GM19238 (cell line): ENCODE data around the gene GPX4.

Experiments used
- DNase-seq: peaks from one replicate; pipeline ENCODE4 v3.0.0; 2011; ENCODE audit warnings: low spot score; ENCODE audit not compliant: insufficient read length

Gene GPX4

DNA sequence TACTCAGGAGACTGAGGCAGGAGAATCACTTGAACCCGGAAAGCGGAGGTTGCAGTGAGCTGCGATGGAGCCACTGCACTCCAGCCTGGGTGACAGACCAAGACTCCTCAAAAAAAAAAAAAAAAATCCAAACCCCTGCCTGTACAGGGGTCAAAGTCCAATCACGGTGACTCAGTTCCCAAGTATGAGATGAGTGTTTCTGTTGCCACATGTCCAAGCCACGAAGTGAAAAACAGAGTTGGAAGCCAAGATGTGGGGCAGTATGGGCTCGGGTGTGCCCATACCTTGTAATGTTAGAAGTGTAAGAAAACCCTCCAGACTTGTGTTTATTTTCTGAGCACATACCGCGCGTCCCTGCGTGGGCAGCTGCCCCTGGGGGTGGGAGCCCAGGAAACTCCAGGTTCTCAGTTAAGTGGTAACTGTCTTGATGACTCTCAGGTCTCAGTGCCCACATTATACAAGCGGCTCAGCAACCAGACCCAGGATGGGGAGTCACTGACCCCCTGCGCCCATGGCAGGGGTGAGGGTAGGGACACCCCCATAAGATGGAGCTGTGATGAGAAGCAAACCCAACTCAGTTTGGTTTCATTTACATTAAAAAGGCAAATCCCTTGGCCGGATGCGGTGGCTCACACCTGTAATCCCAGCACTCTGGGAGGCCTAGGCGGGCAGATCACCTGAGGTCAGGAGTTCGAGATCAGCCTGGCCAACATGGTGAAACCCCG lies 1.2 kb upstream of the GPX4 start:
- no peak for DNase-seq

DNA sequence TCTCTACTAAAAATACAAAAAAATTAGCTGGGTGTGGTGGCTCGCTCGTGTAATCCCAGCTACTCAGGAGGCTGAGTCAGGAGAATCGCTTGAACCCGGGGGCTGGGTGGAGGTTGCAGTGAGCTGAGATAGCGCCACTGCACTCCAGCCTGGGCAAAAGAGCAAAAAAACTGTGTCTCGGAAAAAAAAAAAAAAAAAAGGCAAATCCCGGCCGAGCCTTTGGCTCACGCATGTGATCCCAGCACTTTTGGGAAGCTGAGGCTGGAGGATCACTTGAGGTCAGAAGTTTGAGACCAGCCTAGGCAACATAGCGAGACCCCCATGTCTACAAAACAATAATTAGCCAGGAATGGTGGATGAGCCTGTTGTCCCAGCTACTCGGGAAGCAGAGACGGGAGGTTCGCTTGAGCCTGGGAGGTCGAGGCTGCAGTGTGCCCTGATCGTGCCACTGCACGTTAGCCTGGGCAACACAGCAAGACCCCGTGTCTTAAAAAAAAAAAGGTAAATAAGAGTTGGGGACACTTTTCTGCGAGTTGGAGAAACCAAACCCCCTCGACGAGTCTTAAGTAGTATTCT lies 574 bp upstream of the GPX4 start:
- no peak for DNase-seq

DNA sequence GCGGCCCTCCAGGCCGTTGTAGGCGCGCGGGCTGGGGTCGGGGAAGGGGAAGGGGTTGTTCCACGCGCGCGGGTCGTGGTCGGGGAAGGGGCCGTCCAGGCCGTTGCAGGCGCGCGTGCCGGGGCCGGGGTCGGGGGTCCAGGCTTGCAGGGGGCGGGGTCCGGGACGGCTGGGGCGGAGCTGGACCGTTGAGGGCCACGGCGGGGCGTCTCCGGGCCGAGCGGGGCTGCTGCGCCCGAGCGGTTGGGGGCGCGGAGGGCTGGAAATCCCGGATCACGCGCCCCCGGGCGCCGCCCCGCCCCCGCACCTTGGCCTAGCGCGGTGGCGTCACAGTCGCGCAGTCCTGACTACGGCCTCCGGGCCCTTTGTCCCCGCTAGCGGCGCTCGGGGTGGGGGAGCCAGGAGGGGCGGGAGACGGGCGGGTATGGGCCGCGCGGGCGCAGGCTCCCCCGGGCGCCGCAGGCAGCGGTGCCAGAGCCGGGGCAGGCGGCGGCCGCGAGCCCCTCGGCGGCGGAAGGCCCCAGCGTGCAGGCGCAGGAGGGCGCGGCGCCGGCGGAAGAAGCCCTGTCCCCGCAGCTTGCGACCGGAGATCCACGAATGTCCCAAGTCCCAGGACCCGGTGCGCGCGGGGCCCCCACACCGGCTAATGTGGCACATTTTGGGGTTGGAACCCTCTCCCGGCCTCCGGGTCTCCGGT lies 665 bp downstream of the GPX4 start:
- DNase-seq, result peak; percentile 90

DNA sequence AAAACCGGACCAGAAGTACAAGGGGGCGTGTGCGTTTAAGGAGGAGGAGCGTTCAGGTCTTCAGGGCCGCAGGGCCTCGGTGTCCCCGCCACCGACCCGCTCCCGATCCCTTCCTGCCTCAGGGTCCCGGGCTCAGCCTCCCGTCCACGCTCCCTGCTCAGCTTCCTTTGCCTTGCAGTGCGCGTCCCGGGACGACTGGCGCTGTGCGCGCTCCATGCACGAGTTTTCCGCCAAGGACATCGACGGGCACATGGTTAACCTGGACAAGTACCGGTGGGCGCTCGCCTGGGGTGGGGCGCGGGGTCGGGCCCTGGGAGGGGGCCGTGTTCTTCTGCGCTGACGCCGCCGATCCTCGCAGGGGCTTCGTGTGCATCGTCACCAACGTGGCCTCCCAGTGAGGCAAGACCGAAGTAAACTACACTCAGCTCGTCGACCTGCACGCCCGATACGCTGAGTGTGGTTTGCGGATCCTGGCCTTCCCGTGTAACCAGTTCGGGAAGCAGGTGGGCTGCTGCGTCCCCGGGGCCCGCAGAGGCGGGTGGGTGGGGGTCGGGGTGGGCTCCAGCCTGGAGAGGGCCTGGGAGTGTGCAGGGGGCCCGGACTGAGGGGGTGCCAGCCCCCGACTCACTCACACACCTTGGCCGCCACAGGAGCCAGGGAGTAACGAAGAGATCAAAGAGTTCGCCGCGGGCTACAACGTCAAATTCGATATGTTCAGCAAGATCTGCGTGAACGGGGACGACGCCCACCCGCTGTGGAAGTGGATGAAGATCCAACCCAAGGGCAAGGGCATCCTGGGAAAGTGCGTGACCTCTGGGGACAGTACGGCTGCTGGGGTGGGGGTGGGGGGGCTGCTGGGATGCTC lies 1.4 kb downstream of the GPX4 start:
- peak; percentile 62 for DNase-seq

DNA sequence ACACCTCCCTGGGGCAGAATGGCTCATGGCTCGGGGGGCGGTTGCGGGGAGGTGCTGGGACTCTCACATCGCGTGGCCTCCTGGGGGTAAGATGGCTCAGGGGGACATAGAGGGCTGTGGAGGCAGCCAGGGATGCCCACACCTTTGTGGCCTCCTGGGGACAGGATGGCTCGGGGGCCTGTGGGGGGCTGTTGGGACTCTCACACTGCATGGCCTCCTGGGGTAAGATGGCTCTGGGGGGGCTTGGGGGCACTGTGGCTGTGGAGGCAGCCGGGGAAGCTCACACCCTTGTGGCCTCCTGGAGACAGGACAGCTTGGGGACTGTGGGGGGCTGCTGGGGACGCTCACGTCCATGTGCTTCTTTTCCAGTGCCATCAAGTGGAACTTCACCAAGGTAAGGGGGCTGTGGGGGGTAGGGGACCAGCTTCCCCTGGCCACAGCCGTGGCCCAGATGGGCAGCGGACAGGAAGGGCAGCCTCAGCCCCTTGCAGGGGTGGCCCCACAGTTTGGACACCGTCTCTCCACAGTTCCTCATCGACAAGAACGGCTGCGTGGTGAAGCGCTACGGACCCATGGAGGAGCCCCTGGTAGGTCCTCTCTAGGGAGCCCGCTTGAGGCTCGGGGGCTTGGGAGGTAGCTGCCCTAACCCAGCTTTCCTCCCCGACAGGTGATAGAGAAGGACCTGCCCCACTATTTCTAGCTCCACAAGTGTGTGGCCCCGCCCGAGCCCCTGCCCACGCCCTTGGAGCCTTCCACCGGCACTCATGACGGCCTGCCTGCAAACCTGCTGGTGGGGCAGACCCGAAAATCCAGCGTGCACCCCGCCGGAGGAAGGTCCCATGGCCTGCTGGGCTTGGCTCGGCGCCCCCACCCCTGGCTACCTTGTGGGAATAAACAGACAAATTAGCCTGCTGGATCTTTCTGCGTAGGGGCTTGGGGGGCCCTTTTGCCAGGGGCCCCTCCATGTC lies 2.4 kb downstream of the GPX4 start:
- no peak for DNase-seq

DNA sequence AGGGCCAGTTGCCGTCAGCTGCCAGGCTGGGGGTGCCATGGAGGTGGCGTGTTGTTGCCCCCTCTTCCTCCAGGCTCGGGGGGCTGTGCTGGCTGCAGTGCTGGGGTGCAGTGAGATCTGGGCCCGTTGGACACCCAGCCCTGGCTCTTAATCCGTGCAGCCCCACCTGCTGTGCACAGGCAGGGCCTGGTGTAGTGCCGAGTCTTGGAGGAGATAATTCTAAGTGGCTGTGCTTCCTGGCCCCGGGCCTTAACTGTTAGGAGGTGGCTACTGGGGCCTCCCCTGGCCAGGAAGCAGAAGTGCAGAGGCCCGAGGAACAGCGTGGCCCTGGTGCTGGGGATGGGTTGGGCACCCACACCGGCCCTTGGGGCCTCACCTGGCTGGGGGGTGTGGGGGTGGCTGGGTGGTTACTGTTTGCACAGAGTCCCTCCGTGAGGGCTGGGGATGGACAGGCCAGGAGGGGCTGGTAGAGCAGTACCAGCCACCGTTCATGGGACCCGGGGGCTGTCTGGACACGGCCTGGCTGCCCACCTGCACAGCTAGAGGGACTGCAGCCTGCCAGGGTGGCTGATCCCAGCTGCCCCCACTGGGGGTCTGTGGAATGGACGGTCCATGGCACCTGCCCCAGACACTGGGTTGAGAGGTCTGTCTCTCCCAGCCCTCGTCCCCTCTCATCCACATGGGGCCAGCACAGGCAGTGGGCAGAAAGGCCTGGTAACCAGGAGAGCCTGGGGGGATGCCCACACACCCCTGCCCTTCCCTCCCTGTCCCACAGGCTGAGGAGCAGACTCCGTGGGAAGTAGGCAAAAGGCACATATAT lies 3.3 kb downstream of the GPX4 start:
- no peak for DNase-seq

DNA sequence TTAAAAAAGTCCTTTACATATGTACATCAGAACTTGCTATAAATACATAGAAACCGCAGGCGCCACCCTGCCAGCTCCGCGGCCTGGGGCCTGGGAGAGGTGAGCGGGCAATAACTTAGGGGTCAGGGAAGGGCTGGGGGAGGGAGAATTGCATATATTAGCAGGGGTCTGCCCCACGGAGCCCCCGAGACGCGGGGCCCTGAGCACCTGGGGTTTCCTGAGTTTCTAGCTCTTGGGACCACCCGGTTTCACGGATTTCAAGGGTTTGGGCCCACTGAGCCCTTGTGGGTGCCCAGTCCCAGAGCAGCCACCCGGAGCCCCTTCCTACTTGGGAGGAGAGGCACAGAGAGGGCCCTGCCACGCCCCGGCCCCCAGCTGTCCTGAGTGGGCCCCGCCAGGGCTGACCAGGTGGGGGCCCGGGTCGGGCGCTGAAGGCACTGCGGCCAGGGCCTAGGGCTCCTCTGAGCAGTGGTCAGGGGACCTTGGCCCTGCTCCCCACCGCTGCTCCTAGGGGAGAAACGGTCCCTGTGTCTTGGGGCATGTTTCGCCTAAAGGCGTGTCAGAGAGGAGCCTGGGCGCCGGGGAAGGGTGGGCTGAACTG lies 4.0 kb downstream of the GPX4 start:
- DNase-seq, result no peak

DNA sequence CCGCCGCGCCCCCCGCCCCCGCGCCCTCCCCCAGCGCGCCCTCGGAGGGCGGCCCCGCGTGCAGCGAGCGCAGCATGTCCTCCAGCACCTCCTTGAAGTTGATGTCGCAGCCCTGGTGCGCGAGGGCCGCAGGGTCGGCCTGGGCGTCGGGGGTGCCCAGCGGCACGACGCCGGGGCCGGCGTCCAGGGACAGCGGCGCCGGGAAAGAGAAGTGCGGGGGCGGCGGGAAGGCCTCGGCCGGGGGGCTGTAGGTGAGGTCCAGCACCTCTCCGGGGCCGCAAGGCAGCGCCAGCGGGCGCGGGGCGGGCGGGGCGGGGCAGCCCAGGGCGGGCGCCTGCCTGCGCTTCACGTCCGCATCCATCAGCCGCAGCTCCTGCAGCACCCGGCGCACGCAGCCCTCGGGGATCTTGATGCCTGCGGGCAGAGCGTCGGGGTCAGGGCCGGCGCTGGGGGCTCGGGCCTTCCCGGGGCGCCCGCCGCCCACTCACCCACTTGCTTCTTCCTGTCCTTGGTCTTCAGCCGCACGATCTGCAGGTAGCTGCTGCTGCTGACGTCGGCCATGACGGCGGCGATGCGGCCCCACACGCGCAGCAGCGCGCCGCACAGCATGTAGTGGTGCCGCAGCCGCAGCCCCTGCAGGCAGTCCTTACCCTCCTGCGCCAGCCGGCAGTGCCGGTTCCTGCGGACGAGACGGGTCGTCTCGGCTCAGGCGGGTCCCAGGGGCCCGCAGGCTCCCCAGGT lies 4.7 kb downstream of the GPX4 start:
- DNase-seq, result no peak

DNA sequence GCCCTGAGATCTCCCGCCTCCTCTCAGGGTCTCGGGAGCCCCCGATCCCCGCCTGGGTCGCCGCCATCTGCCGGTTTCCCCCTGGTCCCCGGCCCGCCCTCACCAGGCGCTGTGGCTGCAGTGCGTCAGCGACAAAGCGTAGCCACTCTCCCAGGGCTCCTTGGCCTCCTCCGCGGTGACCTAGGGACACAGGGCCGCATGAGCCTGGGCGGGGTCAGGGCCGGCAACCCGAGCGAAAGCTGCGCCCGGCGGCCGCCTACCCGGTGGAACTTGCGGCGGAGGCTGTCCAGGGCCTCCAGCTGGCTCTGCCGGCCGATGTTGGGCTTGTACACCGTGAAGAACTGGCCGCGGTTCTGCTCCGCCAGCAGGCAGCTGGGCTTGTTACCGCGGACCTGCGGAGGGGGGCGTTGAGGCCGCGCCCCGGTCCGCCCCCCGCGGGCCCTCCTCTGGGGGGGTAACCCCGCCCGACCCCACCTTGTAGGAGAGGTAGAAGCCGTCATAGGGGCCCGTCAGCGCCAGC lies 5.3 kb downstream of the GPX4 start:
- DNase-seq, result no peak

DNA sequence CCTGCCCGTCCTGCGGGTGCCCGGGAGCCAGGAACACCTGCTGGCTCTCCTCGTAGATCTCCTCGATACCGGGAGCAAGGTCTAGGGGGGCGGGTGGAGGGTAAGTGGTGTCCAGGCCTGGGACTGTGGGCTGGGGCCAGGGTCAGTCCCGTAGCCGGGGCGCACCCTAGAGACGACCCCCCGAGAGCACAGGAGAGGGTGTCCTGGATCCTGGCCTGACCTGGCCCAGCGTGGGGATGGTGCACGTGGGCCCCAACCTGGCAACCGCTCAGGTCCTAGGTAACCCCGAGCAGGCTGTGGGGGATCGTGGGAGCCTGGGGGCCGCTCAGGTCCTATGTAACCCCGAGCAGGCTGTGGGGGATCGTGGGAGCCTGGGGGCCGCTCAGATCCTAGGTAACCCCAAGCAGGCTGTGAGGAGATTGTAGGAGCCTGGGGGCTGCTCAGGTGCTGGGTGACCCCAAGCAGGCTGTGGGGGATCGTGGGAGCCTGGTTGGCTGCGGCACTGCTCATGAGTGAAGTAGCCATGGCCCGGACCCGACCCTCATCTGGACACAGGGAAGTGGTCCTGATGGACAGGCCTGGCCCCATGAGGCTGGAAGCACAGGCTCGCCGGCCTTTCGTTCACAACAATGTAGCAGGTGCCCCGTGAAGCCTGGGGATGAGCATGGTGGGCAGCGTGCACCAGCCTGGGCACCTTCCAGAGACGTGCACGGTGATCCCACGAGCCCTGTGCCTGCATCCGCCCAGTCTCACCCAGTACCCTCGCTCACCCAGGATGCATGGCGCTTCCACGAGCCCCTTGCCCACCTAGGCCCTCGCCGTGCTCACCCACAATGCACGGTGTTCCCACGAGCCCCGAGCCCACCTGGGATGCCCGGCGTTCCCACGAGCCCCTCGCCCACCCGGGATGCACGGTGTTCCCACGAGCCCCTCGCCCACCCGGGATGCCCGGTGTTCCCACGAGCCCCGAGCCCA lies 6.2 kb downstream of the GPX4 start:
- no peak for DNase-seq

DNA sequence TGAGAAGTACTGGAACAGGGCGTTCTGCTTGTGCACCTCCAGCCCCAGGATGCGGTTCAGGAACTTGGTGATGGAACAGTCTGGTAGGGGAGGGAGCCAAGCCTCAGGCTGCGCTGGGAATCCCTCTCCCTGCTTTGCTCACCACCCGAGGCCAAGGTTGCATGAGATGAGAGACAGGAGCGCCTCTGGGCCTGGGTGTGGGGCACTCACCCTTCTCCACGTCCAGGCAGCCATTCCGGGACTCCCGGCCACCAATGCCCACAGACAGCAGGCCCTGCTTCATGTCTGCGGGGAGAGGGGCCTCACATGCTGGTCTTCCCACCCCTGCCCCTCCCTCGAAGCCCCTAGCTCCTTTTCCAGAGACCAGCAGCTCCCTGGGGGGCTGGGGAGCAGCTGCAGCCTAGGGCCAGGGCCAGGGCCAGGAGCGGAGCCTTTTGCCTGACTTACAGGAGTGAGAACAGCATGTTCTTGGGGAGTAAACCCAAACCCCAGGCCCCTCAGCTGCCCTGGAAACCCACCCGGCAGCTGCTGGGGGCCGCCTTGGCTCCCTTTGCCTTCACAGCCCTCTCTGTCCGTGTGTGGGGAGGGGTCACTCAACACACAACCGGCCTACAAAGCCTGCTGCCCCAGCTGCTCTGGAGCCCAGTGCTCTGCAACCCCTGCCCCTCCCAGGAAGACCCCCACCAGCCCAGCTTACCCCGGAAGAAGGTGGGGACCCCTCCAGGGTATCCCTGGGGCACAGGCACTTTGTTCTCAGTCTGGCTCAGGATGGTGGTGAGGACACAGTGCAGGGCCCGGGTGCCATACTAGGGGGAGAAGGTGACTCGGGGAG lies 7.2 kb downstream of the GPX4 start:
- DNase-seq, result no peak

DNA sequence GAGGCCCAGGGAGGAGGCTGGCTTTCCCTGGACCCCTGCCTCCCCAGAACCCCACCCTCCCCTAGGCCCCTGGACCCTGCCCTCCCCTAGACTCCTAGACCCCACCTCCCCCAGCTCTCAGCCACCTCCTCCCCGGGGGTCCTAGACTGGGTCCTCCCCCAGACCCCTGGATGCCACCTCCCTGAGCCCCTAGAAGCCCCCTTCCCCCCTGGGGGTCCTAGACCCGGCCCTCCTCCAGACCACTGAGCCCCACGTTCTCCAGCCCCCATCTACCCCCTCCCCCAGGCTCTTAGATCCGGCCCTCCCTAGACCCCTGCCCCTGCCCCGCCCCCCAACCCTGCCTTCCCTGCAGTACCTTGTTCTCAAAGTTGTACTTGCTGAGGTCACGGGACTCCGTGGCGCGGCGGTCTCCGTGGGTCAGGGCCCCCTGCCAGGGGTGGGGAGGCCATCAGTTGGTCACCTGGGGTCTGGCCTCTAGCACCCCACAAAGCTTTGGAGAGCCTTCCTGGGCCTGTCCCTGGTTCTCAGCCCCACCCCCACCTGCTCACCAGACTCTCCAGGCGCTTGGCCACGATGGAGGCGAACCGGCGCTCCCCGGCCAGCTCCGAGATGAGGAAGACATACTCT lies 8.0 kb downstream of the GPX4 start:
- DNase-seq, result no peak

DNA sequence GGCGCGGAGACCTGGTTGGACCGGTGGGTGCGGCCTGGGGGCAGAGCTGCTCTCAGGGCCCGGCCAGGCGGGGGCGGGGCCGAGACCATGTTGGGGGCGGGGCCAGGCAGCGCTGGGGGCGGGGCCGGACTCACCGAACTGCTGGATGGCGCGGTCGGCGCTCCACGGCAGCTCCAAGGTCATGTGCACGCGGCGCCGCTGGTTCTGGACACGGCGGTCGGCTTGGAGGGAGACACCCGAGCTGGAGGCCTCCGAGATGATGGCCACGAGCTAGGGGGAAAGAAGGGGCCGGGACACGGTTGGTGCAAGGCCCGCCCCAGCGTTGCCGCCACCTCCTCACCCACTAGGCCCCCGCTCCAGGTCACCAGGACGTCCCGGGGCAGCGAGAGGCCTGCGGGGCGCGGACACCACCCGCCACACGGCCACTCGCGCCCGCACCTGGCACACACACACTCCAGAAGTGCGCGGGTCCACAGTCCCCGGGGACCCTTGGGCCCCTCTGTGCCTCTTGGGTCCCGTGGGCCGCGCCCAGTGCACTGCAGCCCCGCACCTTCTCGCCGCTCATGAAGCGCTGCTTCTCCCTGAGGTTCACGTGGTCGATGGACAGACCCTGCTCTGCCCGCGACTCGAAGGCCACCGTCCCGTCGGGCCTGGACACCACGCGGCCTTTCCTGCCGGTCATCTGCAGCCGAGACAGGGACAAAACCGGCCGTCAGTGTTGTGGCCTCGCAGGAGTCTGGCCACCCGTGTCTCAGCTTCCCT lies 8.7 kb downstream of the GPX4 start:
- DNase-seq, result no peak

DNA sequence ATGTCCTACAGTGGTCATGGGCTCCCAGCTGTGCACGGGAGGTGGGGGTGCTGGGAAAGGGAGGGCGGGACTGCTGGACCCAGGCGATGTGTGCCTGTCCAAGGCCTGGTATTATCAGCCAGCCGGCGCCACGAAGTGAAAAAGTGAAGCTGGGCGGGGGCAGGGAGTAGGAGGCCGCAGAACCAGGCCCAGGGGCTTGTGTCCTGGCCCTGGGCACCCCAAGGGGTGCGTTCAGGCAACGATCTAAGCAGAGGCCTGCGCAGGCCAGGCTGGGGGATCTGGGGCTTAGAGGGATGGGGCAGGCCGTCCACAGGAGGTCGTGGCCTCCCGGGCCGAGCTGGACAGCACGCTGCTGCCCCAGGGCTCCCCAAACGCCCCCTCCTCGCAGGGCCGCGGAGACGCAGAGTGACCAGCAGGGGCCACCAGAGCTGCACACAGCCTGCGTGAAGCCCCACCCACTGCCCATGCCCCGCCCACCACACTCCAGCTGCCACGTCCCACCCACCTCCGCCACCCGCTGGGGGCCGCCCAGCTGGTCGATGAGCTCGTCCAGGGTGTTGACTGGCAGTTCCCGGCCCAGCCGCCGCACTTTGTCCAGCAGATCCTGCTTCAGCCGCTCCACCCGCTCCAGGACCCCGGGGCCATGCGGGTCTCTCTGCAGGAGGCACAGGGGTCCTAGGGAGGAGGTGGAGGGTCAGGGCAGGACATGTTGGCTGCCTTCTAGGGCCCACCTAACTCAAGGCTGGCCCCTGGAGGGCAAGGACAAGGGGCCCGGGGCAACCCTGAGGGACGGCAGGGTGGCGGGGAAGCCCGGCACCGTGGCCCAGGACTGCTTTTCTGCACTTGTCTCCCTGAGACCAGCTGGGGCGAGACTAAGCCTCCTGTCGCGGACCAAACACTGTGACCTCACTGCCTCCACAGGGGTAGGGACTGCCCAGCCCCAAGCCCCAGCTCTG lies 9.5 kb downstream of the GPX4 start:
- peak; percentile 99 for DNase-seq
